Gastroesophageal sphincter (tissue), 2 donors: ENCODE results near the gene MKI67.

ENCODE experiments used
- POLR2A ChIP-seq, 2 donors: fragments of 450-650 bp; IDR thresholded peaks; one replicate each; pipeline ENCODE4 v1.6.1; 2017; ENCODE audit warnings: antibody characterized with exemption in 2 of 2, mild to moderate bottlenecking in 2 of 2, moderate library complexity in 1 of 2
- POLR2AphosphoS5 ChIP-seq: sonication (generic); formaldehyde crosslinking; IDR thresholded peaks from one replicate; pipeline ENCODE4 v1.6.1; 2017; ENCODE audit warnings: antibody characterized with exemption

DNA sequence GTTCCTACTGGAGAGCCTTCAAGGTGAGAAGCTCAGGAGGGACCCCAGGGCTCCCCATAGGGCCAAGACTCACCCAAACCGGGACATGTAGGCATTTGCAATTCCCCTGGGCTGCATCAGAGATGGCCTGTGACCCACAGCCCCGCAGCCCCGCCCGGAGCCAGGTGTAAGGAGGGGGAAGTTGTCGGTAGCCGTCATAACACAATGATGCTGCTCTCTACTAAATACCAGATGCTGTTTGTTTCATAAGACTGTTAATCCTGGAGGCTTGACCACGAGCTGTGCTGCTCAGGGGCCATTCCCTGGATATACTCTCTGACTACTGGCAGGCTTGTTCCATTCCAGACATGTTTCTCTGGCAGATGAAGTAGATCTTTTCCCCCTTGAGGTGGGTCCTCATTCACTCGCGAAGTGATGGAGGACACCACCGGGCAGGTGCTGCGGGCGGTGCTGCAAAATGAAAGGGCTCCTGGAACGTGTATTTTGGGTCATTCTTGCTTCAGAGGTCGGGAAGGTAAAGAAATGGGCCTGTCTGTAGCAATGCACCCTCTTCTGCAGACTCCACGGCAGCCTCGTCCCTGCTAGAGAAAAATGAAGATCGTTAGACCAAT is 61.1 kb downstream of the MKI67 start:
- no peak for TF ChIP-seq POLR2AphosphoS5
- no peak for TF ChIP-seq POLR2A (IDR thresholded peaks at IDR 0.05)
